GM19468 (cell line): ENCODE measurements around the gene IDH3B.

Source experiments
- ATAC-seq: cut with Tn5 transposase; IDR thresholded peaks from one replicate; pipeline ENCODE4 v1.9.1; 2021; ENCODE audit warnings: mild to moderate bottlenecking, moderate library complexity, moderate number of reproducible peaks; ENCODE audit not compliant: unreplicated experiment; ENCODE audit errors: extremely low read depth

The IDH3B gene

DNA sequence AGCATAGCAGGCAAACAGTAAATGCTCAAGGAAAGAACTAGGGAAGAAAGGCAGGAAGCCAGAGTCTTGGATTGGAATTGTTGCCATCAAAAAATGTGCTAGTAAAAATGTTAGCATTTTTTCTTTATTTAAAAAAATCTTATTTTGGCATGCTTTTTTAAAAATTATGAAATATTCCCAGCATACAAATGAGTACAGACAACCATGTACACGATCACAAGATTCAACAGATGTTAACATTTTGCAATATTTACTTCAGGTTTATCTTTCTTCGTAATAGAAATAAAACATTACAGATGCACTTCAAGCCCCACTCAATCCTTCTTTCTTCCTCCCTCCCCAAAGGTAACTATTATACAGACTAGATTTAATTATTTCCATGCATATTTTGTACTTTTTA is 39.0 kb downstream of the IDH3B start:
- ATAC-seq = no peak

DNA sequence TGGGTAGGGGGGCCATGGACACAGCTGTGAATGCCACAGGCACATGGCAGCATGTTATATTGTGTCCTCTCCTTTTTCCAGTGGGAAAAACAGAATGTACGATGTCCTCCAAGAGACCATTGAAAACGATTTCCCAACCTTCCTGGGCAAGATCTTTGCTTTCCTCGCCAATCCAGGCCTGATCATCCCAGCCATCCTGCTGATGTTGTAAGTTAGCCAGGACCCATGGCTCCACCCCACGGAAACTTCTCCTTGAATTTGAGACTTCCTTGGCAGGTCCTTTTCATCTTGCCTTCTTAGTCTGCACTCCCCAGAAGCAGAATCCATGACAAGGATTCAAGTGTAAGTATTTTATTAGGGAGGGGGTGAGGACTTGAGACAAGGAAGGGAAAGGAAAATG is 39.8 kb downstream of the IDH3B start:
- ATAC-seq = no peak

DNA sequence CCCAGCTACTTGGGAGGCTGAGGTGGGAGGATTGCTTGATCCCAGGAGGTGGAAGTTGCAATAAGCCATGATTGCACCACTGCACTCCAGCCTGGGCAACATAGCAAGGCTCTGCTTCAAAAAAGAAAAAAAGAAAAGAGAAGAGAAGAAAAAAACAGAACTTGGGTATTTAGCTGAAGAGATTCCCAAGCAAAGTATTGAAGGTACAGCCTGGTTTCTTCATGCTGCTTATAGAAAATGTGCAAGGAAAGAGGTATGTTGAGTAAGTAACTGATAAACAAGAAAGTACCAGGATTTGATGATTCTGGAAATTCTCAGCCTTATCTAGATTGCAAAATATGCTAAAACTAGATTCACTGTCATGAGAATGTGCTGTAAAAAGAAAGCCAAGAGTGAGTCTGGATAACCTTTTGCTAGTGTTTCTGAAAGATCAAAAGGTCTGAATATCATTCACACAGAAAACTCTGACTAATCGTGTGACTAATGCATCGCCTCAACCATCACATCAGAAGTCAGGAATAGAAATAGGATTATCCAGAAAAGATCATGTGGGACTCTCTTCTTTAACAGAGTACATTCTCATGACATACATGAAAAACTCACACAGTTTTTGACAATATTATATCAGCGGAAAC is 43.9 kb downstream of the IDH3B start:
- ATAC-seq = no peak

DNA sequence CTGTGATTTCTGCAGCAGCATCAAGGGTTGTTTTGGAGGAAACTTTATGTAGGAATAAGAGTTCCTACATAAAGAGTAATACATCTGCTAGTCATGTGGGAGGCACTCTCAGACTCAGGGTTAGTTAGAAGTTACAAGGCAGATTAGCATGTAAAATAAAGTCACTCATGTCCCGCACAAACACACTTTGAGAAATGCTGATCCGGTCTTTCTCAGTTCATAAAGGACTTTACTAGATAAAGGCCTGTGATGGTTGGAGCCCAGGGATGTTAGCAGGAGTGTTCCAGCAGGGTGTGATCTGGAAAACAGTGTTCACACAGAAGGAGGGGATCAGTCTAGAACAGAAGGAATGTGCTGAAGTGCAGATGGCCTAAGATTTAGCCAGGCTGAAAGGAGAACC is 44.7 kb downstream of the IDH3B start:
- ATAC-seq = no peak

DNA sequence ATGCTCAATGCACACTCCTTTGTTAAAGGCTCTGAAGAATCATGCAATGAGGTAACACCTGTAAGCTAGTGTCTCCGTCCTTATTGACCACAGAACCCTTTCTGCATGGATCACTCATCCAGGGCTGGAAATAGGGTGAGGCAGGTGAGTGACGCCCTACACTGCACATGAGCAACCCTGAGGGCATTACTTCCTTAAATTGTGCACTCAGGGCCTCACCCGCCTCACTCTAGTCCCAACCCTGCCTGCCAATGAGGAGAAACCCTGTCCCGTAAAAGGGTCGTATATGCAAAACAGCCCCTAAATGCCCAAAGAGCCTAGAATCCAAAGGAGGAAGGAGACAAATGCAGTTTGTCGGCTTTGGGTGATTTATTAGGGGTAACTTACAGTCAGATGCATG is 45.2 kb downstream of the IDH3B start:
- no peak for ATAC-seq

DNA sequence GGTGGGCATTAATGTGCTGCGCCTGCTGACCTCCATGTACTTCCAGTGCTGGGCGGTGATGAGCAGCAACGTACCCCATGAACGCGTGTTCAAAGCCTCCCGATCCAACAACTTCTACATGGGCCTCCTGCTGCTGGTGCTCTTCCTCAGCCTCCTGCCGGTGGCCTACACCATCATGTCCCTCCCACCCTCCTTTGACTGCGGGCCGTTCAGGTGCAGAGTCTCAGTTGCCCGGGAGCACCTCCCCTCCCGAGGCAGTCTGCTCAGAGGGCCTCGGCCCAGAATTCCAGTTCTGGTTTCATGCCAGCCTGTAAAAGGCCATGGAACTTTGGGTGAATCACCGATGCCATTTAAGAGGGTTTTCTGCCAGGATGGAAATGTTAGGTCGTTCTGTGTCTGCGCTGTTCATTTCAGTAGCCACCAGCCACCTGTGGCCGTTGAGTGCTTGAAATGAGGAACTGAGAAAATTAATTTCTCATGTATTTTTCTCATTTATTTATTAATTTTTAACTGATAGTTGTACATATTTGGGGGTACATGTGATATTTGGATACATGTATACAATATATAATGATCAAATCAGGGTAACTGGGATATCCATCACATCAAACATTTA is 46.8 kb downstream of the IDH3B start:
- no peak for ATAC-seq

DNA sequence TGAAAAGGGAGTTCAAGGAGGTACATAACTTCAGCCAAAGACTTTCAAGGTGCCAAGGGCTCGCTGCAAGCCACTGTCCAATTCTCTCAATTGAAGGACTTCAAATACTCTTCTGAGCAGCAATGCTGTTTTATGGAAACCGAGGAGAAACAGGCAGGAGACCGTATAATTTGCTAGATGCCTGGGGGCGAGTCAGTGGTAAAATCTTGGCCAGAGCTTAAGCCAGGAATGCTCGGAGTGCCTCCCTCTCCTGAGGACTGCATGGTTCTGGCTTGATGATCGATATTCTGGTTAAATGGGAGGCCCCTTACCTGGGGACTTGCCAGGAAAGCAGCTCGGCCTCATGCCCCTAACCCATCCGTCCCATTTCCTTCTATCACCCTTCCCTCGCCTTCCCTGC is 47.4 kb downstream of the IDH3B start:
- ATAC-seq = no peak

DNA sequence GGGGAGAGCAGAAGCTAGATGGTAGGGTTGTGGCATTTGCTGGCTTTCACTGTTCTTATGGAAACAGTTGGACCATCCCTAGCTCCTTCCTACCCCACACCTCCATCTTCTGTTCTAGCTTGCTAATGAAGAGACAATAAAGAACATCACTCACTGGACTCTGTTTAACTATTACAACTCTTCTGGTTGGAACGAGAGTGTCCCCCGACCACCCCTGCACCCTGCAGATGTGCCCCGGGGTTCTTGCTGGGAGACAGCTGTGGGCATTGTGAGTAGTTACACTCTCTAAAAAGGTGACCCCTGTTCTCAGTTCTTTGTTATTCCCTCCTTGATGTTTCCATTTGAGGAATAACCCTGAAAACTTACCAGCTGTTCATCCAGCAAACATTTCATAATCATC is 51.9 kb downstream of the IDH3B start:
- ATAC-seq = no peak

DNA sequence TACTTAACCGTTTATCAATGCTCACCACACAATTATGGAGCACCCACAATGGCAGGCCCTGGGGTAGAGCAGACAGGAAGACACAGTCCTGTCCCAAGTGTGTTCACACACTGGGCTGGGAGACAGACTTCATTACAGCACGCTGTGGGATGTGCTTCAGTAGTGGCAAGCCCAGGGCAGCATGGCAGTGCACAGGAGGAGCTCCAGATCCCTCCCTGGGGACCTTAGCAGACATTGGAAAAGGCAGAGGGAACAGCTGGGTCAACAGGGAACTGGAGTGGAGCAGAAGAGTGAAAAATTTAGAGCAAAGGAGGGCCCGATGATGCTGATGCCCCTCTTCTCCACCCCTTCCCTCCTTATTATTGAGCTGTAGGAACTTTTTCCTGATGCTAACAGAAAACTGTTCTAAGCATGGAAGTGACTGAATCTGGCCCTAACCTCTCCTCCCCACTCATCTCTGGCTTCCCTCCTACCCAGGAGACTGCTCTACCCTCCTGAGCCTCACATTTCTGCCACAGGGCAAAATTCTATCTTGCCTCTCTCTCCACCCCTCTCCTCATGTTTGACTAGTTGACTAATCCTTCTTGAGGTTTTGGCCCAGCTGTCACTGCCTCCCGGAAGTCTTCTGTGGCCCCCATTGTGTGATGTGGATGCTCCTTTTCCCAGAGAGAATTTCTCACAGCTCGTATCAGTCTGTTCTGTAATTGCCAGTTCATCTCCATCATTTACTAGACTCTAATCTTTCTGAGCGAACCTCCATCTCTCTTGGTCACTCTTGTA is 52.9 kb downstream of the IDH3B start:
- no peak for ATAC-seq

DNA sequence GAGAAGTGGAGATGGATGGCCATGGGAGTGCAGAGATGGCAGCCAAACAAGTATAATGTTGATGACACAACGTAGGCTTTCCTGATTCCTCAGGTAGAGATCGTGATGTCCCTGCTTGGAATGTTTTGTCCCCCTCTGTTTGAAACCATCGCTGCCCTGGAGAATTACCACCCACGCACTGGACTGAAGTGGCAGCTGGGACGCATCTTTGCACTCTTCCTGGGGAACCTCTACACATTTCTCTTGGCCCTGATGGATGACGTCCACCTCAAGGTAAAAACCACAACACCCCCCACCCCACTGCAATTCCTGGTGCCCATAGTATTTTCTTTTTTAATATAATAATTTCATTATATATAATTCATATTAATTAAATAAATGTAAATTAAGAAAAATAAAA is 53.7 kb downstream of the IDH3B start:
- no peak for ATAC-seq
